Neuronal stem cell (in vitro differentiated cells): ENCODE measurements around the gene KIAA0586. TPM values are rescaled to one million over a fixed set of nuclear protein-coding genes. Genes with fewer than 3 reads are reported as not detected.

ENCODE experiments used
- DNase-seq: peaks from one replicate; pipeline ENCODE4 v3.0.0-alpha.2; 2013; ENCODE audit warnings: low spot score
- H2AFZ ChIP-seq: one replicate; pipeline ENCODE4 v1.6.1; 2013; ENCODE audit warnings: mild to moderate bottlenecking, low read length, inconsistent platforms
- H2AK5ac ChIP-seq: 2 replicates; pipeline ENCODE4 v1.6.1; 2013; ENCODE audit warnings: low read depth, mild to moderate bottlenecking, inconsistent platforms, low read length, moderate library complexity, mixed read lengths
- H2BK120ac ChIP-seq: 2 replicates; pipeline ENCODE4 v1.6.1; 2013; ENCODE audit warnings: low read depth, mild to moderate bottlenecking, inconsistent platforms, low read length, moderate library complexity, mixed read lengths
- H2BK12ac ChIP-seq: one replicate; pipeline ENCODE4 v1.6.1; 2013; ENCODE audit warnings: low read length, inconsistent platforms
- H2BK15ac ChIP-seq: 2 replicates; pipeline ENCODE4 v1.6.1; 2013; ENCODE audit warnings: mild to moderate bottlenecking, low read length, inconsistent platforms, mixed read lengths
- H2BK5ac ChIP-seq: one replicate; pipeline ENCODE4 v1.6.1; 2013; ENCODE audit warnings: inconsistent platforms, mild to moderate bottlenecking, low read length, moderate library complexity
- H3K14ac ChIP-seq: one replicate; pipeline ENCODE4 v1.6.1; 2013; ENCODE audit warnings: low read length, inconsistent platforms
- H3K18ac ChIP-seq: 2 replicates; pipeline ENCODE4 v1.6.1; 2013; ENCODE audit warnings: low read length, inconsistent platforms
- H3K23ac ChIP-seq: 2 replicates; pipeline ENCODE4 v1.6.1; 2013; ENCODE audit warnings: low read depth, mild to moderate bottlenecking, mixed read lengths, low read length, inconsistent platforms; ENCODE audit not compliant: poor library complexity
- H3K27ac ChIP-seq: replicated peaks from 3 replicates; pipeline ENCODE4 v1.5.1; 2013; ENCODE audit warnings: low read length, inconsistent platforms
- H3K27me3 ChIP-seq, 3 experiments: 2 replicates each; pipeline ENCODE4 v1.6.1; 2013; ENCODE audit warnings: low read length in 3 of 3, mild to moderate bottlenecking in 2 of 3, inconsistent platforms in 1 of 3, low read depth in 1 of 3, mixed read lengths in 1 of 3, moderate library complexity in 1 of 3; ENCODE audit not compliant: control insufficient read depth in 3 of 3, insufficient read depth in 3 of 3
- H3K36me3 ChIP-seq, 2 donors: replicated peaks in 1 of 2; 2 replicates each; pipeline ENCODE4 v1.6.1; 2013; ENCODE audit warnings: low read length in 2 of 2; ENCODE audit not compliant: control insufficient read depth in 2 of 2, insufficient read depth in 2 of 2
- H3K4ac ChIP-seq: 2 replicates; pipeline ENCODE4 v1.6.1; 2013; ENCODE audit warnings: inconsistent platforms, mild to moderate bottlenecking, low read length, moderate library complexity
- H3K4me1 ChIP-seq, 2 donors: 1 replicate in 1 of 2; 2 replicates in 1 of 2; pipeline ENCODE4 v1.6.1; 2013; ENCODE audit warnings: low read length in 2 of 2, low read depth in 1 of 2; ENCODE audit not compliant: control insufficient read depth in 2 of 2, insufficient read depth in 1 of 2
- H3K4me2 ChIP-seq: one replicate; pipeline ENCODE4 v1.6.1; 2013; ENCODE audit warnings: mild to moderate bottlenecking, low read length, inconsistent platforms; ENCODE audit not compliant: insufficient read depth, poor library complexity, severe bottlenecking
- H3K4me3 ChIP-seq, 2 donors: 2 replicates each; pipeline ENCODE4 v1.5.1; 2013; ENCODE audit warnings: low read length in 2 of 2, mild to moderate bottlenecking in 2 of 2, inconsistent platforms in 1 of 2, moderate library complexity in 1 of 2
- H3K79me1 ChIP-seq: one replicate; pipeline ENCODE4 v1.6.1; 2013; ENCODE audit warnings: low read depth, mild to moderate bottlenecking, inconsistent platforms, low read length, moderate library complexity
- H3K9ac ChIP-seq: one replicate; pipeline ENCODE4 v1.6.1; 2013; ENCODE audit warnings: mild to moderate bottlenecking, low read depth, low read length, inconsistent platforms; ENCODE audit not compliant: poor library complexity
- H3K9me3 ChIP-seq, 2 donors: replicated peaks in 1 of 2; 2 replicates each; pipeline versions ENCODE3 to v1.6.1; 2013; ENCODE audit warnings: low read length in 2 of 2, mild to moderate bottlenecking in 2 of 2, inconsistent platforms in 1 of 2, low read depth in 1 of 2, mixed read lengths in 1 of 2, moderate library complexity in 1 of 2; ENCODE audit not compliant: control insufficient read depth in 2 of 2, insufficient read depth in 1 of 2
- H4K8ac ChIP-seq: one replicate; pipeline ENCODE4 v1.6.1; 2013; ENCODE audit warnings: low read depth, mild to moderate bottlenecking, inconsistent platforms, low read length, moderate library complexity
- H4K91ac ChIP-seq: one replicate; pipeline ENCODE4 v1.6.1; 2013; ENCODE audit warnings: low read length, low read depth, mild to moderate bottlenecking, inconsistent platforms; ENCODE audit not compliant: poor library complexity
- WGBS, 2 donors: extraction: QIAGEN DNeasy Blood & Tissue Kit; methylation state at CpG; one replicate each; pipeline ENCODE4 v1.1.7; 2013; ENCODE audit warnings: missing lambda C conversion rate in 2 of 2, mixed read lengths in 1 of 2; ENCODE audit not compliant: insufficient read length in 2 of 2, insufficient replicate concordance in 1 of 2; ENCODE audit errors: extremely low coverage in 2 of 2; 5-methylcytosine and 5-hydroxymethylcytosine counted together
- small RNA-seq: library from polyadenylated mRNA; stranded (forward); fragments of <200 nt; extraction: miRNeasy Mini kit (QIAGEN cat#:217004); gene quantifications from one replicate; pipeline ENCODE3, GENCODE V24; 2013; ENCODE audit not compliant: insufficient read depth

The KIAA0586 gene

DNA sequence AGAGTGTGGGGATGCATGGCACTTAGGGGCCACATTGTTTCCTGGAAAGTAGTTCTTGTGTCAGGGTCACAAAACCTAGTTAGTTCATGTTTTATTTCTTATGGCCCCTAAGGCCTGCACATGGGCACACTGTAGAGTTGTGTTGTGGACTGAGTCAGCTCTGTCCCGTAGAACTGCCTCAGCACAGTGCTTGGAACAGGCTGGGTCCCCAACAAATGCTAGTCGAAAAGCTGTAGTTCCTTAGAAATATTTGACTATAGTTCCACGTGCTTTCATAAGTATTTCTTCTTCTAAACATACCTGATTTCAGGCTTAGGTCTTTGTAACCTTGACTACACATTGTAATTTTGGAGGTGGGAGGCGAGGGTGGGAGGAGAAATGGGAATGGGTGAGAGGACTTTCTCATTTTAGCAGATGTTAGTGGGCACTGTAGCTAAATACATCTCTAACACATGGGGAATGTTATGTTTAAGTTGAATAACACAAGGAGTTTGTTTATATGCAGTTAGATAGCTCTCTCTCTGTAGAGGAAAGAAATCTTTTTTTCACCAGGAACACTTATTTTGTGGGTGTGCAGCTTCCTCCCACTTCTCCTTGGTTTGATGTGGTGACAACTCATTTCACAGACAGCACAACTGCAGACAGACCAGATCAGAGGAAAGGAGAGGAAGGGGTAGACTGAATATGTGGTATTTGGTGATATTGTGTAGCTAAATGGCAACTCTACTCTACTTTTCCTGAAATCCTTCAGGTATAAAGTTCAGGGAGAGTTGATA is 170.7 kb downstream of the KIAA0586 start:
- no peaks in the 10 kb centered on the region for H3K4me1 ChIP-seq
- H2AK5ac ChIP-seq: no peak overlapping the region
- WGBS, 2 donors: no CpG with 5 or more reads among the region's 4 CpGs
- no peaks in the 10 kb centered on the region for H3K27me3 ChIP-seq
- no peaks in the 10 kb centered on the region for H3K36me3 ChIP-seq
- H3K4me3 ChIP-seq: no peak overlapping the region
- H4K91ac ChIP-seq: no peak overlapping the region
- H2BK5ac ChIP-seq: no peak overlapping the region
- H2BK15ac ChIP-seq: no peak overlapping the region
- no peak overlapping the region for H3K9ac ChIP-seq
- no peak overlapping the region for H3K27ac ChIP-seq
- no peak overlapping the region for H3K14ac ChIP-seq
- no peak overlapping the region for H2AFZ ChIP-seq
- no peak overlapping the region for H3K4me2 ChIP-seq
- DNase-seq: no peak
- no peak overlapping the region for H2BK120ac ChIP-seq
- no peaks in the 10 kb centered on the region for H3K9me3 ChIP-seq
- H3K4ac ChIP-seq: no peak overlapping the region
- no peak overlapping the region for H2BK12ac ChIP-seq
- no peak overlapping the region for H3K18ac ChIP-seq
- no peak overlapping the region for H3K23ac ChIP-seq
- no peak overlapping the region for H4K8ac ChIP-seq
- H3K79me1 ChIP-seq: no peaks in the 10 kb centered on the region

GRCh38 chr14:58598804-58599525 is 171.4 kb downstream of the KIAA0586 start:
- Histone ChIP-seq H3K18ac (no peak overlapping the region), H3K23ac (no peak overlapping the region), H3K36me3 (no peaks in the 10 kb centered on the region), H4K8ac (no peak overlapping the region), H3K27me3 (no peaks in the 10 kb centered on the region), H2BK120ac (no peak overlapping the region), H3K14ac (no peak overlapping the region), H3K9me3 (no peaks in the 10 kb centered on the region), H3K4me3 (no peak overlapping the region), H3K4me1 (no peaks in the 10 kb centered on the region), H4K91ac (no peak overlapping the region), H2BK15ac (no peak overlapping the region), H2AFZ (no peak overlapping the region), H3K9ac (no peak overlapping the region), H2AK5ac (no peak overlapping the region), H2BK12ac (no peak overlapping the region), H2BK5ac (no peak overlapping the region), H3K79me1 (no peaks in the 10 kb centered on the region), H3K4me2 (no peak overlapping the region), H3K27ac (no peak overlapping the region), H3K4ac (no peak overlapping the region)
- no peak for DNase-seq
- WGBS, 2 donors: no CpG with 5 or more reads among the region's 11 CpGs

- Histone ChIP-seq H2BK120ac (no peak overlapping the region), H3K4me1 (no peaks in the 10 kb centered on the region), H2AK5ac (no peak overlapping the region), H3K36me3 (no peaks in the 10 kb centered on the region), H4K8ac (no peak overlapping the region), H3K14ac (no peak overlapping the region), H3K18ac (no peak overlapping the region), H3K79me1 (no peaks in the 10 kb centered on the region), H3K4ac (no peak overlapping the region), H3K27ac (no peak overlapping the region), H3K4me3 (no peak overlapping the region), H2AFZ (no peak overlapping the region), H3K23ac (no peak overlapping the region), H3K4me2 (no peak overlapping the region), H3K9ac (no peak overlapping the region), H3K9me3 (no peaks in the 10 kb centered on the region), H2BK15ac (no peak overlapping the region), H2BK12ac (no peak overlapping the region), H3K27me3 (no peaks in the 10 kb centered on the region), H2BK5ac (no peak overlapping the region), H4K91ac (no peak overlapping the region)
- no peak for DNase-seq
- no CpG with 5 or more reads among the region's 2 CpGs for WGBS, 2 donors
Measured at GRCh38 chr14:58599707-58600106, 172.2 kb downstream of the KIAA0586 start.

Small RNA genes within 50 kb of the gene (small RNA-seq; reads per million reads assigned to genes)
- not detected for gene HSBP1P1
- gene RF00019: not detected
